Body of pancreas (tissue), 4 donors: Measurements from ENCODE around the gene GDPD5. TPM values are rescaled to one million over a fixed set of nuclear protein-coding genes. Genes with fewer than 3 reads are reported as not detected.
A peak's percentile ranks its signal among the peaks of the same experiment; 100 is the strongest.

ENCODE experiments used
- ATAC-seq: fragments of 150-250 bp; one replicate; pipeline ENCODE4 v1.9.1; 2016
- DNase-seq, 4 donors: peaks; one replicate each; pipeline ENCODE4 v3.0.0-alpha.2; 2019
- H3K27ac ChIP-seq, 4 donors: fragments of 200-600 bp; sonication (generic); 1 replicate in 3 of 4; 2 replicates in 1 of 4; pipeline versions ENCODE4 v1.5.1 to v1.6.1; 2016 to 2019; ENCODE audit warnings: mild to moderate bottlenecking in 1 of 4, mixed read lengths in 1 of 4, moderate library complexity in 1 of 4
- H3K27me3 ChIP-seq, 2 donors: fragments of 200-600 bp; sonication (generic); one replicate each; pipeline ENCODE4 v1.6.0; 2016; ENCODE audit warnings: mild to moderate bottlenecking in 1 of 2
- H3K36me3 ChIP-seq, 2 donors: fragments of 200-600 bp; sonication (generic); replicated peaks in 1 of 2; 2 replicates each; pipeline ENCODE4 v1.5.1; 2016; ENCODE audit warnings: low read depth in 2 of 2; ENCODE audit not compliant: insufficient read depth in 1 of 2
- H3K4me1 ChIP-seq: fragments of 200-600 bp; sonication (generic); one replicate; pipeline ENCODE4 v1.6.0; 2016
- H3K4me3 ChIP-seq, 2 donors: fragments of 200-600 bp; sonication (generic); 1 replicate in 1 of 2; 2 replicates in 1 of 2; pipeline ENCODE4 v1.5.1; 2016 to 2019
- H3K9me3 ChIP-seq, 3 donors: fragments of 200-600 bp; sonication (generic); 1 replicate in 2 of 3; 2 replicates in 1 of 3; pipeline ENCODE4 v1.5.1; 2016
- CTCF ChIP-seq, 7 experiments: fragments of 450-650 bp in 4 of 7; fragments of 200-600 bp in 3 of 7; sonication (generic) in 3 of 7; IDR thresholded peaks; one replicate each; pipeline ENCODE4 v1.5.1; 2016 to 2019; ENCODE audit warnings: antibody characterized with exemption in 7 of 7
- POLR2A ChIP-seq, 3 donors: fragments of 450-650 bp; IDR thresholded peaks; one replicate each; pipeline ENCODE4 v1.6.1; 2016; ENCODE audit warnings: antibody characterized with exemption in 3 of 3, mild to moderate bottlenecking in 2 of 3
- WGBS, 2 donors: methylation state at CpG; one replicate each; pipeline ENCODE4 v1.1.5; 2017; 5-methylcytosine and 5-hydroxymethylcytosine counted together
- intact Hi-C: fragments of 100-400 bp; cut with DNase I; formaldehyde crosslinking; loops from one replicate; pipeline ENCODE4 v1.15.1; 2023
- total RNA-seq, 2 donors: library from RNA; depleted of rRNA; stranded (reverse); fragments of >200 nt; gene quantifications; one replicate each; pipeline ENCODE4 v1.1.0, GENCODE V29; 2016

Gene GDPD5
- total RNA-seq, 2 donors from 2014 or later, result 29.6 to 73.2 TPM

- peaks cover 5% of the 10 kb centered on the region for H3K4me1 ChIP-seq
- peak; percentile 36 to 71 (median 64) for DNase-seq
- intact Hi-C loops, result no loop called here
- TF ChIP-seq CTCF (IDR thresholded peaks at IDR 0.05) (no peak), POLR2A (IDR thresholded peaks at IDR 0.05) (peak in 2 of 3 donors; percentile 22 to 30)
- no peaks in the 10 kb centered on the region for H3K36me3 ChIP-seq
- no peaks in the 10 kb centered on the region for H3K9me3 ChIP-seq
- WGBS, 2 donors, result 69 to 71% methylated on average over 15 to 20 of the region's 21 CpGs
- peak; percentile 63 for ATAC-seq
- no peak overlapping the region for H3K4me3 ChIP-seq
- peak overlapping the region in 1 of 4 donors; percentile 20 for H3K27ac ChIP-seq
- H3K27me3 ChIP-seq, result no peaks in the 10 kb centered on the region
Observed at GRCh38 chr11:75554258-75555022, 28.7 kb upstream of the GDPD5 start.

GRCh38 chr11:75553889-75554257, 28.1 kb upstream of the GDPD5 start:
- Histone ChIP-seq H3K9me3 (no peaks in the 10 kb centered on the region), H3K4me1 (peaks cover 5% of the 10 kb centered on the region), H3K27ac (no peak overlapping the region), H3K4me3 (no peak overlapping the region), H3K36me3 (no peaks in the 10 kb centered on the region), H3K27me3 (no peaks in the 10 kb centered on the region)
- DNase-seq, result no peak
- whole genome bisulfite sequencing, 2 donors, result 71 to 100% methylated on average over 1 of the region's 1 CpG
- ATAC-seq, result peak; percentile 12
- TF ChIP-seq POLR2A (IDR thresholded peaks at IDR 0.05) (no peak), CTCF (IDR thresholded peaks at IDR 0.05) (no peak)
- intact Hi-C loops, result no loop called here

- no peak for ATAC-seq
- Histone ChIP-seq H3K9me3 (no peaks in the 10 kb centered on the region), H3K27ac (no peak overlapping the region), H3K4me3 (no peak overlapping the region), H3K27me3 (no peaks in the 10 kb centered on the region), H3K36me3 (no peaks in the 10 kb centered on the region), H3K4me1 (peaks cover 5% of the 10 kb centered on the region)
- TF ChIP-seq CTCF (IDR thresholded peaks at IDR 0.05) (no peak), POLR2A (IDR thresholded peaks at IDR 0.05) (no peak)
- intact Hi-C loops, result no loop called here
- 73 to 88% methylated on average over 3 to 6 of the region's 6 CpGs for WGBS, 2 donors
- DNase-seq, result no peak
Observed at GRCh38 chr11:75553182-75553581, 27.4 kb upstream of the GDPD5 start.

- H3K27ac ChIP-seq, result no peak overlapping the region
- 87 to 90% methylated on average over 5 of the region's 5 CpGs for WGBS, 2 donors
- no peak overlapping the region for H3K4me3 ChIP-seq
- no peaks in the 10 kb centered on the region for H3K9me3 ChIP-seq
- intact Hi-C loops, result no loop called here
- ATAC-seq (no peak), DNase-seq (no peak)
- H3K4me1 ChIP-seq, result peaks cover 8% of the 10 kb centered on the region
- H3K36me3 ChIP-seq, result no peaks in the 10 kb centered on the region
- H3K27me3 ChIP-seq, result no peaks in the 10 kb centered on the region
- no peak for TF ChIP-seq CTCF (IDR thresholded peaks at IDR 0.05)
Observed at GRCh38 chr11:75549370-75549958, 23.7 kb upstream of the GDPD5 start.
